GM18508 (cell line): ENCODE measurements around the gene ABCB9.
A peak's percentile ranks its signal among the peaks of the same experiment; 100 is the strongest.
"Not testable (repeated sequence)": the region's sequence is repeated elsewhere in the genome, so short reads cannot be mapped to it uniquely, and the experiment has no call there.

Experiments
- ATAC-seq: cut with Tn5 transposase; IDR thresholded peaks from one replicate; pipeline ENCODE4 v1.9.1; 2021; ENCODE audit warnings: moderate number of reproducible peaks; ENCODE audit not compliant: insufficient read depth, unreplicated experiment

The ABCB9 gene

DNA sequence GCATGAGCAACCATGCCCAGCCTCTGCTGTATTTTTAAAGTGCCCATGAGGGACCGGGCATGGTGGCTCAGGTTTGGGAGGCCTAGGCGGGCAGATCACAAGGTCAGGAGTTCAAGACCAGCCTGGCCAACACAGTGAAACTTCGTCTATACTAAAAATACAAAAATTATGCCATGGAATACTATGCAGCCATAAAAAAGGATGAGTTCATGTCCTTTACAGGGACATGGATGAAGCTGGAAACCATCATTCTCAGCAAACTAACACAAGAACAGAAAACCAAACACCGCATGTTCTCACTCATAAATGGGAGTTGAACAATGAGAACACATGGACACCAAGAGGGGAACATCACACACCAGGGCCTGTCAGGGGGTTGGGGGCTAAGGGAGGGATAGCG is 61.0 kb downstream of the ABCB9 start:
- not testable (repeated sequence) for ATAC-seq

DNA sequence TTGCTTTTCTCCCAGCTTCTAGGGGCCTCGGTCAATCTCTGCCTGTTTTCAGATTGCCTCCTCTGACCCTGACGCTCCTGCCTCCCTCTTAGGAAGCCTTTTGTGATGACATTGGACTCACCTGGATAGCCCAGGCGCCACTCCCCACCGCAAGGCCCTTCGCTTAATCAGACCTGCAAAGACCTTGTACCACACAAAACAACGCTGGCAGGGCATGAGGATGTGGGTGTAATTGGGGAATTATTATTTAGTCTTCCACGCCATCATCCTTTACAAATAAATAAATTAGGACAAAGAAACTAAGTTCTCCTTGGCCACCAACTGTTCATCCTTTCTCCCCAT is 62.6 kb downstream of the ABCB9 start:
- no peak for ATAC-seq

DNA sequence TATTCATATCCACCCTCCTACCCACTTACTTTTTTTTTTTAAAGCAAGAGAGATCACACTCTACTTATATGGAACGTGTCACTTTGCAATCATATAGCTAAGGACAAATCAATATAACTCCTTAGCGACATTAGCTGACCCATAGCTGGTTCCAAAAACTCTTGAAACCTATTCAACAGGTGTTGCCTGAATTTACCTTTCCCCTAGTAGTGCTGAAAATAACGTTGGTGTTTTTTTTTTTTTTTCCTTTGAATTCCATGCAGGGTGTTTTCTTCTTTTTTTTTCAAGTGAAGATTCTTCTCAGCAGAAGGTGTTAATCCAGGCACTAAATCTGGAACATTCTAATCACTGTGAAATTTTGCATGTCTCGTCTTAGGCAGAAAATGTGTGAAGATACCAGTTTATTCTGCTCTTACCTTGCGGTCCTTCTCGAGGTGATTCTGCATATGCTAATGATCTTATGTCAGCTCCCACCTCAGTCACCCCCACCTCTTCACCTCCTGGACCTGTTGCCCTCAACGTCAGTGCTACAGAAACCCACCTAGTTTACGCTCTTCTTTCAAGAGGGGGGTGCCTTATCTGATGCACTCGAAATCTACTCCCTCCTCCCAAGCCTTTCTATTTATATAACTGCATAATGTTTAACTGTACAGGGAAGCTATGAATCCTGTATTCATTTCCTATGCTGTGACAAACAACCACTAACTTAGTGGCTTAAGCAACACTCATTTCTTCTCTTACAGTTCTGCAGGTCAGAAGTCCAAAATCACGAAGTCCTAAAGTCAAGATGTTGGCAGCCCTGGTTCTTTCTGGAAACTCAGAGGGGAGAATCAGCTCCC is 63.2 kb downstream of the ABCB9 start:
- ATAC-seq: no peak

DNA sequence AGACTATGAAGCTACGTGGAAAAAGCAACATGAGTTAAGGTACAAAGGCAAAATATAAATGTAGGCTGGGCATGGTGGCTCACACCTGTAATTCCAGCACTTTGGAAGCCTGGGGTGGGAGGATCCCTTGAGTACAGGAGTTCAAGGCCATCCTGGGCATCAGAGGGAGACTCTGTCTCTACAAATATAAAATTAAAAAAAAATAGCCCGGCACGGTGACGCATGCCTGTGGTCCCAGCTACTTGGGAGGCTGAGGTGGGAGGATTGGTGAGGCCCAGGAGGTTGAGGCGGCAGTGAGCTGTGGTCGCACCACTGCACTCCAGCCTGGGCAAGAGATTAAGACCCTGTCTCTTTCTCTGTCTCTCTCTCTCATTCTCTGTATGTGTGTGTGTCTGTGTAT is 66.4 kb downstream of the ABCB9 start:
- no peak for ATAC-seq

DNA sequence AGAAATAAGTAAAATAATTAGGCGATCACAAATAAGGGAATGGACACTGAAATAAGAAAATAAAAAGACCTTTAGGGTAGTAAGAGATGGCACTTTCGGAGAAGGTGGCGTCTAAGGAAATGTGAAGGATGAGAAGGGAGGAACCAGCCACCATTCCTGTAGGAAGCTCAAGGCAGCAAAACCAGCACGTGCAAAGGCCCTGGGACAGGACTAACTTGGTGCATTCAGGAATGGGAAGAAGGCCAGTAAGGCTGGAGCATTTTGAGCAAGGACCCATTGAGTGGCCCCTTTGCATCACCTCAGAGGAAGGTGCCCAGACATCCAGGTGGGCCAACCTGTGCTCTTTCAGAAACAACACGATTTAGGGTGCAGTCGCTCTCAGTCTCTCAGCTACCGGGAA is 69.6 kb downstream of the ABCB9 start:
- ATAC-seq: no peak

- no peak for ATAC-seq
Observed at GRCh38 chr12:122895704-122896636, 70.3 kb downstream of the ABCB9 start, which contains the start of gene VPS37B. TSS of gene VPS37B (minus strand) at chr12:122896124. CDS start at chr12:122896062, 62 bp downstream.

- ATAC-seq: no peak
Observed at GRCh38 chr12:122895320-122895703, 71.0 kb downstream of the ABCB9 start.

DNA sequence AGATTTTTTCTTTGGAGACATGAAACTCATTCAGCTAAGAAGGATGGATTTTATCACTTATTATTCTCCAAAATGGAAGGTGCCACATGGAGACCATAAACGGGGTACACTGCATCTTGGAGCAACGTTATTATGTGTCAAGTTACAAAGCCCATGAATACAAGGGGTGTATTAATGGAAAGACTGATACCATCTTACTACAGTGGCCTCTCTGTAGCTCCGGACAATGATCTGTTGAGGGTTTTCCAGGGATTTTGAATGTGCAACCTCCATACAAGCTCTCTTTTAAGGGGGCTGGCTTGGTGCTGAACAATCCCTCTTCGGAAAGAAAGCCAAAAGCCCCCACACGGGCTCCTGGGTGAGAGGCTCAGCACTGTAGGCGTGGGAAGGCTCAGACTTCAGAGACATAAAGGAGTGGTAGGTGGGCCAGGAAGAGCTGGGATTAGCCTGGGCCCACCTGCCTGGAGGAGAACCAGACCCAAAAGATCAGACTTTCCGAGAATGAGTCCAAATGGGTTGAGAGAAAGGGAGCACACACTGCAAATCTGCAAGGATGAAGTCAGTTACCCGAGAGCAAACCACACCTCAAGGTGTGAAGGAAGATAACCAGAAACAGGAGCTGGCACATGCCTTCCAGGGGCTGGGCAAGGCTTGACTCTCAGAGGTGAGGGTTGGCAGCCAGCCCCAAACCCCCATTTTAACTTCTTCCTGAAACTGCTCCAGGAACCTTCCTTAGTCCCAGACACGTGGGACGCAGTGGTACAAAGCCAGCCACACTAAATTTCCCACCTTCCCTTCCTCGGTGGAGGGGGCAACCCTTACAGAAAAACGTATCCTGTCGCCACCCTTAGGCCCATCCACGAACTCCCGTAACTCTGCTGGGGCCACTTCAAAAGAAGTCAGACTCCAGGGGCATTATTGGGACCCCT is 71.8 kb downstream of the ABCB9 start:
- no peak for ATAC-seq

DNA sequence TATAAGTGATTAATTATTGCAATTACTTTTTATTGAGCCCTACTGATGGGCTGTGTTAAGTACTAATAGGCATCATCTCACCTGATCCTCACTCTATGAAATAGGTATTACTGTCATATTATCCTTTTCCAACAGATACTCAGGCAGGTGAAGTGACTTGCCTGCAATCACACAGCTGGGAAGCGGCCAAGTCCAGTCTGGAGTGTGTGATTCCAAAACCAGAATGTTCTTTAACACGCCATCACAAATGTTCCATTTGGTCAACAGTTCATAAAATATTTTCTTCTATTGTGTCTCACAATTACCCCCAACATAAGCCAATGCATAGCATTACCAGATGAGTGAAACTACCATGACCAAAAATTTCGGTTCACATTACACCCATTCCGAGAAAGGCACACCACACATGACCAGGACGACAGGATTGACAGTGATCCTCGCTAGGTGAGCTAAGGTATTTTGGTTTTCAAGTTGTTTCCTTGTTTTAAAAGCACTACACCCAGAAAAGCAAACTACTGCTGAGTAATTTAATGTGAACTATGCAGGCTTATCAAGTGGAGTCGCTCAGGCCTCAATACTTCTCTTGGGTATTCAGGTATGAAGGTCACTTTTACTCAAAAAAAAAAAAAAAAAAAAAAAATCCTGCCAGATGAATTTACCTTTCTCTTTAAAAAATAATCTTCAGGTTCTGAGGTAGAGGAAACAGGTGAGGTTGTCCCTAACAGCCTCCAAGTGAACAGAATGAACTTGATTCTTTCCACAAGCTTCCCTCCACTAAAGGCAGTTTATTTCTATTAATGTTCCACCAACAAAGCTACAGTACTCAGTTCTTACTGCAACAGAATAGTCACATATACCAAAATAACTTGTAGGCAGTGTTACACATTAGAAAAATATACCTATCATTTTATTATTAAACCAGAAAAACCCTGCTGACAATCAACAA is 72.8 kb downstream of the ABCB9 start:
- no peak for ATAC-seq

- not testable (repeated sequence) for ATAC-seq
Observed at GRCh38 chr12:122892724-122893123, 73.5 kb downstream of the ABCB9 start.

DNA sequence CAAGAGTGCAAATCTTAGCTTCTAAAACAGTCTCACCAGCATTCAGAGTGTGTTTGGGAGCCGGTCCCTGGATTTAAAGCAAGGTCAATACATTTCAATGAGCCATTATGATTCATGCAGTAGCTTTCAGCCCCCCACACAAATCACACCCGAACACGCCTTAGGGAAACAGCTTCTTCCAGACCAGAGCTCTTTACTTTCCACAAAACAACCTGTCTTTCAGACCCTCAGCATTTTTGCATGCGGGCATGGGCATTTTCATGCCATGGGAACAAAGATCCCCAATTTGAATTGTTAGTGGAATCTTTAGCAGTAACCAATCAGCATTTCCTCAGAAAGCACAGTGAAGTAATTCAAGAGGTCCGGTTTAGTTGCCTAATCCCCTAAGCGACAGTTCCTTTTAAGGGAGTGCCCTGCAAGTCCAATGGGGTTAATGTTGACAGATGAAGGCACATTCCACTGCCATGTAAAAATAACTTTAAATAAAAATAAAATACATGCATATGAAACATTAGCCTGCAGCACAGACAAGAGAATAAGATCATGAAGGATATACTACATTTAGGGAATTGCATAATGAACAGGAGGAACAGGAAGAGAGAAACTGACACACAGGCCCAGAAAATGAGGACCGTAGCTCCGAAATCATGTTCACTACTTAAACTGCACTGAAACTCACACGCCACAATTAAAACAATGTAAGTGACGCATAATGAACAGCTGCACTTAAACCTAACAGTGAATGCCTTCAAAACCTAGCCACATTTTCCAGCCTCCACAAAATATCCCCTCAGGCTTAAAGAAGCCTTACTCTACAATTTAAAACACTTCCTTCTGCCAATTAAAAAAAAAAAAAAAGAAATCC is 74.4 kb downstream of the ABCB9 start:
- ATAC-seq: no peak

DNA sequence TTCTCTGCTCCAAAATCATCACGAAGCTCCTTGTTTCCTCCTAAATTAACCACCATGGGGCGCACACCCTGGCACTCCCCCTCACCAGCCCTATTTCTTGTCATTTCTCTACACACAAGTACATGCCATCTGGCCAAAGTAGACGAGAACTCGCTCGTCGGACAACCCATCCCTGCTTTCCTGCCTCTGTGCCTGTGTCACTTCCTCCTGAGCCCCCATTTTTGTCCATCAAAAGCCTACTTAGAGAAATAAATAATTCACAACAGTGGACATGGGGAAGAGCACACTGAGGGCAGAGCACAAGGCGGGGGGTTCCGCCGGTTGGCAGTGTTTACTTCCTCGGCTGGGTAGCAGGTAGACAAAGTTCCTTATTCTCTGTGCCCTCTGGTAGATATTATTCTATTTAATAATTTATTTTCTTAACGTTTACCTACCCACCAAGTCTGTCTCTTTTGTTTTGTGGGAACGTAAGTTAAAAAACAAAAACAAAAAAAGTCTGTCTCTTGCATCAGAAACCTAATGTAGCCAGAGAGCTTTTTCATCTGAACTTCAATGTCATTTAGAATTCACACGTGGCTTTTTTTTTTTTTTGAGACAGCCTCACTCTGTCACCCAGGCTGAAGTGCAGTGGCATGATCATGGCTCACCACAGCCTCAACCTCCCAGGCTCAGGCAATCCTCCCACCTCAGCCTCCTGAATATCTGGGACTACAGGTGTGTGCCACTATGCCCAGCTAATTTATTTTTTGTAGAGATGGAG is 76.3 kb downstream of the ABCB9 start:
- no peak for ATAC-seq

GRCh38 chr12:122888232-122888752 is 78.0 kb downstream of the ABCB9 start:
- no peak for ATAC-seq

DNA sequence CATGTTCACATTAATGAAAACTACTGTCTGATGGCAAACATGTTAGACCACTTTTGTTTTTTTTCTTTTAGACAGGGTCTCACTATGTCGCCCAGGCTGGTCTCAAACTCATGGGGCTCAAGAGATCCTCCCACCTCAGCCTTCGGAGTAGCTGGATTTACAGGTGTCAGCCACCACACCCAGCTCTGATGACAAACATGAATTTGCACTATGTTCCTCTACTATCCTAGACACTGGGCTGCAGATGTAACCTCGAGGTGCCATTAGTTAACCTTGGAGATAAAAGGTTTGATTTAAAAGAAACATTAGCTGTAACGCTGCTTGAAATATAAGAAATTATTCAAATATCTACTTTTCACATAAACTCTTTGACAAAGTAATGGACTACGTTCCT is 78.4 kb downstream of the ABCB9 start:
- ATAC-seq: no peak

DNA sequence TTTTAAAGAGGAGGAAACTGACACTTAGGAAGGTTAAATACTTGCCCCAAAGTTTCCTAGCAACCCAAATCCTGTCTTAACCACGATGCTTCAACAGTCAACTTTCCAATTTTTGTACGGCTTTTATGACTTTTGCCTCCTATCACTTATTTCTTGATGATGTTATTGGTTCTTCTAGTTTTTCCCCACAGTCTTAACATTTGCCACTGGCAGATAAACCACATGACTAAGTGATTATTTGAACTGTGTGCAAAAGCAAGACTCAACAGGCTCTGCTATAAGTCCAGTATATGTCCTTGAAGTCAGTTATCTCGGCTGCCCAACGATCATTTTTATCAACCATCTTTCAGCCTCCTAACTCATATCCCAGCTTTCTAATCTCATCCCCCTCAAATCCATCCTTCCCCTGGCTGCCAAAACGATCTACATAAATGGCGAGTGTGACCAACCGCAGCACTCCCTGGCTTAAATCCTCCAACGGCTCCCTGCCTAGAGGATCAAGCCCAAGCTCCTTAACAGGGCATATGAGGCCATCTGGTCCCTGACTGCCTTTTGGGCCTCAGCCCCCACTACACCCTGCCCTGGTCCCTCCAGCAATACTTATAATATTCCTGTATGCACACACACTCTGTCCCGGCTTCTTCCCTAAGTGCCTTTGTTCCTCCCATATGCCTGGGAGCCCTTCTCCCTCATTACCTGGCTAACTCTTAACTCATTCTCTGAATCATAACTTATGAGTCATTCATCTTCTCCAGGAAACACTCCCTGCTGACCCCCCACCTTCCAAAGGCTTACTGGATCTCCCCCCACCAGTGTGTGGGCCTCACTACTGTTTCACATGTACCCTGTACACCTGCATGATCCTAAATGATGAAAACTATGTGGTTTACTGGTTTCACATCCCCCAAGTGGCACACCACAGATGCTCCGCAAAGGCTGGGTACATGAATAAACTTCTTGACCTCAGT is 79.1 kb downstream of the ABCB9 start:
- peak; percentile 40 for ATAC-seq

DNA sequence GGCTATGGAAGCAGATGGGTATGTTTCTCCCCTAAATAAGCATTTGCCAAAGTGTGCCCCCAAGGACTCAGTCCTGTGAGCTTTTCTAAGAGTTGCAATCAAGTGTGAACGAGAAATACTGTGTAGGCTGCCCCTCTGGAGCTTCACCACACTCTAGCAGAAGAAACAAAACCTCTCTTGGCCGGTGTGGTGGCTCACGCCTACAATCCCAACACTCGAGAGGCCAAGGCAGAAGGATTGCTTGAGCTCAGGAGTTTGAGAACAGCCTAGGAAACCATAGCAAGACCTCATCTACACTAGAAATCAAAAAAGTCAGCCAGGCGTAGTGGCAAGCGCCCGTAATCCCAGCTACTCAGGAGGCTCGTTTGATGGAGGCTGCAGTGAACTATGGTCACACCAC is 80.1 kb downstream of the ABCB9 start:
- no peak for ATAC-seq
